Neutrophil (primary cell): ENCODE measurements around the gene UBE2Q2.

Source experiments
- H3K27ac ChIP-seq: fragments of 200-600 bp; sonication (generic); 2 replicates; pipeline ENCODE4 v1.5.1; 2016; ENCODE audit warnings: mild to moderate bottlenecking, moderate library complexity
- H3K27me3 ChIP-seq: fragments of 200-600 bp; sonication (generic); 2 replicates; pipeline ENCODE4 v1.6.0; 2016; ENCODE audit warnings: mild to moderate bottlenecking
- H3K36me3 ChIP-seq: fragments of 200-600 bp; sonication (generic); 2 replicates; pipeline ENCODE4 v1.5.1; 2017
- H3K4me1 ChIP-seq, 2 experiments: fragments of 200-600 bp in 1 of 2; sonication (generic) in 1 of 2; 1 replicate in 1 of 2; 2 replicates in 1 of 2; pipeline versions ENCODE4 v1.5.1 to v1.6.1; 2013 to 2016; ENCODE audit warnings: low read depth in 1 of 2, low read length in 1 of 2, mild to moderate bottlenecking in 1 of 2, moderate library complexity in 1 of 2; ENCODE audit not compliant: control insufficient read depth in 1 of 2, insufficient read depth in 1 of 2
- H3K4me3 ChIP-seq, 2 experiments: fragments of 200-600 bp in 1 of 2; sonication (generic) in 1 of 2; 1 replicate in 1 of 2; 2 replicates in 1 of 2; pipeline ENCODE4 v1.5.1; 2013 to 2016; ENCODE audit warnings: low read depth in 1 of 2, low read length in 1 of 2, mild to moderate bottlenecking in 1 of 2, moderate library complexity in 1 of 2
- H3K9me3 ChIP-seq: fragments of 200-600 bp; sonication (generic); 2 replicates; pipeline ENCODE4 v1.5.1; 2016
- TF ChIP-seq, protein P1 (sequence below): fragments of 200-600 bp; sonication (generic); IDR thresholded peaks from 2 replicates; pipeline ENCODE4 v1.5.1; 2016; ENCODE audit warnings: antibody characterized with exemption

The UBE2Q2 gene

DNA sequence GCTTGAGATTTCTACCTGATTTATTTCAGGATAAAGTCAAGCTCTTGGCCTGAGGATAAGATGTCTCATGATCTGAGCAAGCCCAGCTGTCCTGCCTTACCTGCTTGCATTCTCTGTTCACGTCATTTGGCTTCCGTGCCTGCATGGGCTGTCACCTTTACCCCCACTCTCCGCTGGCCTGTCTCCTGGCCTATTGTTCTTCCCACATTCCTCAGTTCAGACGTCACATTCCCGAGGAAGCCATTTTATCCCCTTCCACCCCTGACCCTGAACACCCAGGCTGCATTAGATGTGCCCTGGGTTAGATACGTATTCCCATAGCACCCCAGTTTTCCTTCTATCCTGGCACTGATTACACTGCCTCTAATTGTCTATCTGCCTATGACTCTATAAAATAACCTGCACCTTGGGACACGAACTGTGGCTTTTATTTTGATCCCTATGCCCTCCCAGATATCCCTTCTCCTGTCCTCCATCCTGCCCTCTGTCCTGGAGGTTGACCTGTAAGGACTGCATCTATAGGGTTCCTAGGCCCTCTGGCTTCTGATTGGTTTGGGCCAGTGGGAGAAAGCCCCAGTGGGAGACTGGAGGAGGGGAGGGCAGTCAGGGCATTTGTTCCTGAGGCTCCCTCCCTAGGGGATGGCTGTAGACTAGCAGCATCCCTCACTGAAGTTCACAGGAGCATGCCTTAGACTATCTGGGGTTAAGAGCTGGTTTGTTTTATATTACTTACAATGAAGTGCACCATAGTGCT lies 19.2 kb upstream of the UBE2Q2 start:
- H3K36me3 ChIP-seq: no peaks in the 10 kb centered on the region

DNA sequence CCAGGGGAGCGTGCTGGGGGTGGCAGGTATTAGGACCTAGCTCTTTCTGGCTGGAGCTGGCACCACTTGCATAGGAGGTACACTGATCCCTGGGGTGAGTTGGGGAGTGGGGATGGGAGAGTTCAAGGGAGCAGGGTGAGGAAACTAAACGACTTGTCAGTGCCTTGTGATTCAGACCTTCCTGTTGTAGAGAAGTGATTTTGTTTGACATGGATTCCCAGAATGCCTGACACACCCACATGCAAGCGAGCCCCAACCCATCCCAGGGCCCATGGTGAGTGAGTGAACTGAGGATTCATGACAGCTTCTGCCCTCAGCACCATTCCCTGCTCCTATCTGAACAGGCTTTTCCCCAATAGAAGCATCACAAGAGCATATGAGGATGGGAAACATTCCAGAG lies 15.6 kb upstream of the UBE2Q2 start:
- no peaks in the 10 kb centered on the region for H3K36me3 ChIP-seq
- no peak overlapping the region for H3K4me3 ChIP-seq
- no peak overlapping the region for H3K27ac ChIP-seq
- no peaks in the 10 kb centered on the region for H3K27me3 ChIP-seq
- TF ChIP-seq, protein P1, sequence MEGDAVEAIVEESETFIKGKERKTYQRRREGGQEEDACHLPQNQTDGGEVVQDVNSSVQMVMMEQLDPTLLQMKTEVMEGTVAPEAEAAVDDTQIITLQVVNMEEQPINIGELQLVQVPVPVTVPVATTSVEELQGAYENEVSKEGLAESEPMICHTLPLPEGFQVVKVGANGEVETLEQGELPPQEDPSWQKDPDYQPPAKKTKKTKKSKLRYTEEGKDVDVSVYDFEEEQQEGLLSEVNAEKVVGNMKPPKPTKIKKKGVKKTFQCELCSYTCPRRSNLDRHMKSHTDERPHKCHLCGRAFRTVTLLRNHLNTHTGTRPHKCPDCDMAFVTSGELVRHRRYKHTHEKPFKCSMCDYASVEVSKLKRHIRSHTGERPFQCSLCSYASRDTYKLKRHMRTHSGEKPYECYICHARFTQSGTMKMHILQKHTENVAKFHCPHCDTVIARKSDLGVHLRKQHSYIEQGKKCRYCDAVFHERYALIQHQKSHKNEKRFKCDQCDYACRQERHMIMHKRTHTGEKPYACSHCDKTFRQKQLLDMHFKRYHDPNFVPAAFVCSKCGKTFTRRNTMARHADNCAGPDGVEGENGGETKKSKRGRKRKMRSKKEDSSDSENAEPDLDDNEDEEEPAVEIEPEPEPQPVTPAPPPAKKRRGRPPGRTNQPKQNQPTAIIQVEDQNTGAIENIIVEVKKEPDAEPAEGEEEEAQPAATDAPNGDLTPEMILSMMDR: no peak
- H3K9me3 ChIP-seq: no peaks in the 10 kb centered on the region
- H3K4me1 ChIP-seq: no peaks in the 10 kb centered on the region

More for the DNA sequence above, 19.2 kb upstream of the UBE2Q2 start:
- H3K27me3 ChIP-seq: no peaks in the 10 kb centered on the region
- H3K4me3 ChIP-seq: no peak overlapping the region
- no peaks in the 10 kb centered on the region for H3K4me1 ChIP-seq
- H3K9me3 ChIP-seq: no peaks in the 10 kb centered on the region
- TF ChIP-seq, protein P1: no peak
- no peak overlapping the region for H3K27ac ChIP-seq

DNA sequence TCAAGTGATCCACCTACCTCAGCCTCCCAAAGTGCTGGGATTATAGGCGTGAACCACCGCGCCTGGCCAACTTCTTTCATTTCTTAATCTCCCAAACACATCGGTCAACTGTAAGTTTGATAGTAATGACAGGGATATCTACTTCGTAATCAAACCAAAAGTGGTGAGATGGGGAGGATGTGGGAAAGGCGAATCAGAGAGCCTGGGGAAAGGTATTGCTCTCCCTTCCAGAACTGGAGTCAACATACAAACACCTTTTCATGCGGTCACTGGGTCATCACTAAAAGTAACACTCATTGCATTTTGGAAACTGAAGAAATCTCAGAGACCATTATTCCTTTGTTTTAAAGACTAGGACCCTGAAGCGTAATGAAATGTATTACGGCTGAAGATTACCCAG lies 14.8 kb upstream of the UBE2Q2 start:
- H3K27ac ChIP-seq: no peak overlapping the region
- H3K36me3 ChIP-seq: no peaks in the 10 kb centered on the region
- H3K4me3 ChIP-seq: no peak overlapping the region

DNA sequence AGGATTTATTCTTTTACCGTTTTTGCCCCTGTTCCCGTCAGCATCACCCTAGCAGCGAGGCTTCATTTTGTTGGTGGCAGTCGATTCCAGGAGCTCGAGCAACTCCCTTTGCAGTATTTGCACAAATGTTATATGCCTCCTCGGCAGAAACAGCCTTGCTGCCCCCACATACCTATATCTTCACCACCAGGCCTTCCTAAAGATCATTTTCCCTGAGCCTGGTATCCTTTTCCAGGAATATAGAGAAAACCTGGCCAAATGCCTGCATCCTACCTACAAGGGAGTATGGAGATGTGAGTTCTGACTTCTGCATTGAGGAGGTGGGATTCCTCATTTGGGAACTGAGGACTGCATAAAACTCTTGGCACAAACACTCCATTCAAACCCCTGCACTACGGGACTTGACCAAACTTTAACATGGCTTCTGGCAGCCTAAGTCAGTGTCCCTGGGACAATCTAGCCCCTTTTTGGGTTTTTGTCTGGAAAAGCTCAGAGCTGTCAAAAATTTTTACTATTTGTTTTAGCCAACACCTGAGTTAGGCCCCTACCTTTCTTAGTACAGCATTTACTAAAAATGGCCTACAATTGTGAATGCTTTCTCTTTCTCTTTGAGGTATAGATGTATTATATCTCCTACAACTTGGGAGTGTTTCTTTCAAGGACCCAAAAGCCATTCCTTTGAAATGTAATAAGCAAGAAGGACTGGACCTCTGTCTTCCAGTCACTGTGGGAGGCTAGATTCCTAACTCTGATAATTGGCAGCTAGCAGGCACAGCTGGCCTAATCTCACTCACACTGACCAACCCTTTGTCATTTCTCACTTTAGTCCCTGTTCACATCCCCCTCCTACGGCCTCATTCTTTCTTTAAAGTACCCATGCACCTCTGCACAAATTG lies 12.1 kb upstream of the UBE2Q2 start:
- TF ChIP-seq, protein P1: no peak
- Histone ChIP-seq H3K27ac (no peak overlapping the region), H3K27me3 (no peaks in the 10 kb centered on the region)

More for the DNA sequence above, 14.8 kb upstream of the UBE2Q2 start:
- TF ChIP-seq, protein P1: no peak
- no peaks in the 10 kb centered on the region for H3K9me3 ChIP-seq
- no peaks in the 10 kb centered on the region for H3K27me3 ChIP-seq
- H3K4me1 ChIP-seq: no peaks in the 10 kb centered on the region

DNA sequence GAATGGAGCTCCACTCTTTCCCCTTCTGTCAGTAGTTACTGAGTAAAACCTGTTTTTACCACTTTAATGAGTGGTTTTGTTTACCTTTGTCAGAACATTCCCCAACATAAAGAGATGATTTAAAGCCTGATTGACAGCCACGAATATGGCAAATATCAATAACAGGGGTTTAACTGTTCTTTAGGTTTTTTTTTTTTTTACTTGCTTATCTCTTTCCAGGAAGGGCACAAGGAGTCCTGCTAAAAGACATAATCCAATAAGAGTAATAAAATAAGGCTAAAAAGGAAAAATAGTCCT lies 11.5 kb upstream of the UBE2Q2 start:
- TF ChIP-seq, protein P1: no peak
- Histone ChIP-seq H3K4me1 (no peaks in the 10 kb centered on the region), H3K27me3 (no peaks in the 10 kb centered on the region), H3K36me3 (no peaks in the 10 kb centered on the region), H3K4me3 (no peak overlapping the region), H3K27ac (no peak overlapping the region), H3K9me3 (no peaks in the 10 kb centered on the region)

More for the DNA sequence above, 12.1 kb upstream of the UBE2Q2 start:
- Histone ChIP-seq H3K9me3 (no peaks in the 10 kb centered on the region), H3K36me3 (no peaks in the 10 kb centered on the region), H3K4me1 (no peaks in the 10 kb centered on the region), H3K4me3 (no peak overlapping the region)
